ENCODE measurements around the gene IGFBP7.

Gene IGFBP7, protein sequence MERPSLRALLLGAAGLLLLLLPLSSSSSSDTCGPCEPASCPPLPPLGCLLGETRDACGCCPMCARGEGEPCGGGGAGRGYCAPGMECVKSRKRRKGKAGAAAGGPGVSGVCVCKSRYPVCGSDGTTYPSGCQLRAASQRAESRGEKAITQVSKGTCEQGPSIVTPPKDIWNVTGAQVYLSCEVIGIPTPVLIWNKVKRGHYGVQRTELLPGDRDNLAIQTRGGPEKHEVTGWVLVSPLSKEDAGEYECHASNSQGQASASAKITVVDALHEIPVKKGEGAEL

DNA sequence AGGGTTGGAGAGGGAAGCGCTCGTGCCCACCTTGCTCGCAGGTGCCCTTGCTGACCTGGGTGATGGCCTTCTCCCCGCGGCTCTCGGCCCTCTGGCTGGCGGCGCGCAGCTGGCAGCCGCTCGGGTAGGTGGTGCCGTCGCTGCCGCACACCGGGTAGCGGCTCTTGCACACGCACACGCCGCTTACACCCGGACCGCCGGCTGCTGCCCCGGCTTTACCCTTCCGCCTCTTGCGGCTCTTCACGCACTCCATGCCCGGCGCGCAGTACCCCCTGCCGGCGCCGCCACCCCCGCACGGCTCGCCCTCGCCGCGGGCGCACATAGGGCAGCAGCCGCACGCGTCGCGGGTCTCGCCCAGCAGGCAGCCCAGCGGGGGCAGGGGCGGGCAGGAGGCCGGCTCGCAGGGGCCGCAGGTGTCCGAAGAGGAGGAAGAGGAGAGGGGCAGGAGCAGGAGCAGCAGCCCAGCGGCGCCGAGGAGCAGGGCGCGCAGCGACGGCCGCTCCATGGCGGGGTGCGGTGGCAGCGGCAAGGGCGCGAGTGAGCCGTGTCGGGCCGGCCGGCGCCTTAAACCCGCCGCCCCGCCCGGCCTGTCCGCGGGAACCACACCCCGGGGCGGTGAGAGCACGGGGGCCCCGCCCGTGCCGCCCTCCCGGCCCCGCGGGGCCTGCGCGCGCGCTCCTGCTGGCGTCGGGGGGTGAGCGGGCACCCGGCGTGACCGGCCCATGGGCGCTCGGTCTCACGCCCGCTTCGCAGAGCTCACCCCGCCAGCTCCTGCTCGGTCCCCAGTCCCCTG, at the start of gene IGFBP7:
TSS of gene IGFBP7 (minus strand) at position 539 of the 793 bp plus-strand sequence. CDS start at position 505, 34 bp downstream.
- no peak for DNase-seq

DNA sequence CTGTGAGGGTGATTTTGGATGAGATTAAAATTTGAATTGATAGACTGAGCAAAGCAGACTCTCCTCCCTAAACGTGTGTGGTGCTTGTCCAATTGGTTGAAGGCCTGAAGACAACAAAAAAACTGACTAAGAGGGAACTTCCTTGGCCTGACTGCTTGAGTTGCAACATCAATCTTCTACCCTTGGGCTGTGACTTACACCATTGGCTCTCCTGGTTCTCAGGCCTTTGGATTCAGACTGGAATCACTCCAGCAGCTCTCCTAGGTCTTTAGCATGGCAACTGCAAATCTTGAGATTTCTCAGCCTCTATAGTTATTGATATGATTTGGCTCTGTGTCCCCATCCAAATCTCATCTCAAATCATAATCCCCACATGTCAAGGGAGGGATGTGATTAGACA, 49.7 kb upstream of the IGFBP7 start:
- no peak for DNase-seq

DNA sequence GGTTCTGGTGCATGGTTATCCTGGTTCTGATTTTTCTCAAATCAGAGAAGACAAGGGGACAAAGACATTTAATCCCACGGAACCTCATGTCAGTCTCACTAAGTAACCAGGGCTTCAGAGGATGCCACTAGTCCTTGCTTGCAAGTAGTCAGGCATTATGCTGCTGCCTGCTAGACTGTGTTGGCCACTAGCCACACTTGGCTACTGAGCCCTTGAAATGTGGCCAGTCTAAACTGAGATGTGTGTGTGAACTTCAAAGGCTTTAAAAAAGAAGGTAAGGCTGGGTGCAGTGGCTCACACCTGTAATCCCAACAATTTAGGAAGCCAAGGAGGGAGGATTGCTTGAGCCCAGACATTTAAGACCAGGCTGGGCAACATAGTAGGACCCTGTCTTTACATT, 48.6 kb upstream of the IGFBP7 start:
- no peak for DNase-seq

DNA sequence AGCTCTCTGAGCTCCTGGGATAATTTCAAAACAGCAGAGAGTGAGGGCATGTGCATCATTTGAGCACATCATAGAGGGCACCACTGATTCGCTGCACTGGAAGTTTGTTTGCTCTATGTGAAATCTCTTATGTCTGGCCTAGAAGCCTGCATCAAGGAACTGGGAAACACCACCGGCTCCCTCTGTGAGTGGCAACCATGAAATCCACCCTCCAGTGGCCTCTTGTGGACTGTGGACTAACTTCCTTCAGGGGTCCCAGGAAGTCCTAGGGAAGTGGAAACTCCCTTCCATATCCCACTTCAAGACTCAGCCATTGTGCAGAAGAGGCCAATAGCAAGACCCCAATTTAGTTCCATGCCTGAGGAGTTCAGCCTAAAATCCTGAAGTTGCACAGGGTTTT, 48.0 kb upstream of the IGFBP7 start:
- DNase-seq = no peak

DNA sequence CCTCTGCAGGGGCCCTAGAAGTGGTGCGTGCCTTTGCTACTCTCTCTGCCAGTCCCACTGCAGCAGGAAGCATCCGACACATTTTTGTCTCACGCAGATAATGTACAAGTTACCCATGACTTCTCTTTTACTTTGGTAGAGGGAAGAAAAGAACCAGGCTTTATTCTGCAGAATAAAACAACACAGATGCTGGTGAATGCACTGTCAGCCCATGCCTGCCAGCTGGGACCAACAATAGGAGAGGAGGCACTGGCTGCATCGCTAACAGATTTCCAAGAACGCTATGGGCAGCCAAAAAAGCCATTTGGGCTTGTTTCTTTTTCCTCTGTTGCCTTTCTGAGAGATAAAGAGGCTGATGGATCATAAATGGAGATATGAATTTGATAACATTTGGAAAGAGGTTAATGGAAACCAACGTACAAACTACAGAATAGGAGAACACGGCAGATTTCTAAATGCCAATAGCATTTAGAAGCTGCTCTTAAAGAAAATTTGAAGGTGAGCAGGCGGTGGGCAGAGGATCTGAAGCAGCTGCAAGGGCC, 47.5 kb upstream of the IGFBP7 start:
- DNase-seq = no peak

DNA sequence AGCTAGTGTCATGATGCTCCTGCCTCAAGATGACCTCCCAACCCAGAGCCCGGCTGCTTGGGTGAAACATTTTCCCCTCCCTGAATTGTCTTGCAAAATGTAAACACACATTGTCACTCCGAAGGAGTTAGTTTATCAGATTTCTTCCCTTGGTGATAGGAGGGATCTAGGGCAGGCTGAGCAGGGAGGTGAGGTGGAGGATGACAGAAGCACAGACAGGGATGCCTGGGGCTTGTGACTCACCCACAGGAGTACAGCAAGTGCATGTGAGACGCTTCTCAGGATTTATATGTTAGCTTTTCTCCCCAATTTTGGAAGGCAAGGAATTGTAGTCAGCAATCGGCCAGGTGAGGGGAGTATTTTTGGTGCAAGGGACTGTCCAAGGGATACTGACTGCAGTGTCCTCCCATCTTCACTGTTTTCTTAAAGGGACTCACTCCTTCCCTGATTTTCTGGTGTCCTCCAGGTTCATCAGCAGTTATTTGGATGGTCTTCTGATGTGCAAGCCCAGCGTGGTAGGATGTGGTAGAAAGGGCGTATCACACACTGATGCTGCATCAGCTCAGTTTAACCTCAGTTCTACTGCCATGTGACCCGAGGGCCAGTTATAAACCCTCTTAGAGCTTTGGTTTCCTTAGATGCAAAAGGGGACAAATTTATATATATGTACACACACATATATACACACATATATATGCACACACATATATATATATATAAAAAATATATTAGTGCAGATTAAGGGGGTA, 46.2 kb upstream of the IGFBP7 start:
- no peak for DNase-seq

DNA sequence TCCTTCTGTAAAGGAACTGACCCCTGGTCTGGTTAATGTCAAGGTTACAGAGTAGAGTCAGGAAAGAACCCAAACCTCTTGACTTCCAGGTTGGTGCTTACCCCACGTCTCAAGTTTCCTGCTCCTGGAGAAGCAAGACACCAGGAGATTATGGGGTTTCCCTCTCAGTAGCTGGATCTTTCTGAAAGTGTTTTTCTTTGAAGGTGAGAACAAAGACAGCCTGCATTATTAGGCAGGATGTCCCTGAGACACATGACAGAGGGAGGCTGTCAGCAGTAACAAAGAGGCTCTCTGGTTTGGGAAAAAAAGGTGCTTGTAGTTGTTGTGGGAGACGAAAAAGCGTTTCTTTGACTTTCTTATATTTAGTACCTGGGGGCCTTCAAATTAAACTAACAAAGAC, 44.7 kb upstream of the IGFBP7 start:
- DNase-seq = no peak

DNA sequence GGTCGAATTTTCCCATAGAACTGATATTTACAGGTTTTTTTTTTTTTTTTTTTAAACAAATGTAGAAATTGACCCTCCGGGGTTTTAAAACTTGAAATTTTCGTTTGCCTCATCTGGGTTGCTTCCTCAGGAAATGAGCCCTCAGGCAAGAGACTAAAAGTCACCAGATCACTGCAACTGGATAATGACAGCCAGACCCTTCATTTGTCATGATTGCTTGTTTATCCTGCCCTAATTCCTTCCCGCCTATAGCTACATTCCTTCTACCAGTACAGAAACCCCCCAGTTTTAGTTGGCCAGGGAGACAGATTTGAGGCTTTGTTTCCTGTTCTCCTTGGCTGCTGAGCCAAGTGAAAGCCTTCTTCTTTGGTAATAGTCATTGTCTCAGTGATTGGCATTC, 44.0 kb upstream of the IGFBP7 start:
- DNase-seq = no peak

DNA sequence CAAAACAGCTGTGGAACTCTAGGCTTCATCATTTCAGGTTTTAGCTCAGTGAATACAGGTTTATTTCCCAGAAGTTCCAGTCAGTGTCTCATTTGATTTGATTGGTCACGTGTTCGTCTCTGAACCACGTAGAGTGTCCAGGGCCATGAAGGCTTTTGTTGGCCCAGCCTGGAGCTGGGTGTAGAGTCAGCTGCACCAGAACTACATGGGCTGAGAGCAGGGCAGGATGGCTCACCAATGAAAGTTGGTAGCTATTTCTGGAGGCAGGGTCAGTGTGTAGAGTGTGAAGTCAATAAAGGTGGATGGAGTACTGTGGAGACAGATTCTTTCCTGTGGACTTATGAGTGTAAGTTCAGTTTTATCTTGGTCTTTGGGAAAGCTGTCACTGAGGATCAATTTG, 43.0 kb upstream of the IGFBP7 start:
- no peak for DNase-seq

DNA sequence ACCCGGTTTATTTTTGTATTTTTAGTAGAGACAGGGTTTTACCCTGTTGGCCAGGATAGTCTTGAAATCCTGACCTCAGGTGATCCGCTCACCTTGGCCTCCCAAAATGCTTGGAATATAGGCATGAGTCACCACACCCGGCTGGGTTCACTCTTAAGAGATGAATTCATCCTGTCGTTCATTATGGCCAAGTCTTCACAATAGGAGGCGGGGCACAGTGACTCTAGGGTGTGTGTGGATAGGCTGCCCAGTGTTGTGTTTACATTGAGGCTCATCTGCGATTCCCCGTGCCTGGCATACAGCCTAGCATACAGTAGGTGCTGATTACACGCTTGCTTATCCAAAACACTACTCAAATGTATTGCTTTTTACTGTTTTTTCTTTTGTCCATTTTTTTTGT, 41.3 kb upstream of the IGFBP7 start:
- no peak for DNase-seq

DNA sequence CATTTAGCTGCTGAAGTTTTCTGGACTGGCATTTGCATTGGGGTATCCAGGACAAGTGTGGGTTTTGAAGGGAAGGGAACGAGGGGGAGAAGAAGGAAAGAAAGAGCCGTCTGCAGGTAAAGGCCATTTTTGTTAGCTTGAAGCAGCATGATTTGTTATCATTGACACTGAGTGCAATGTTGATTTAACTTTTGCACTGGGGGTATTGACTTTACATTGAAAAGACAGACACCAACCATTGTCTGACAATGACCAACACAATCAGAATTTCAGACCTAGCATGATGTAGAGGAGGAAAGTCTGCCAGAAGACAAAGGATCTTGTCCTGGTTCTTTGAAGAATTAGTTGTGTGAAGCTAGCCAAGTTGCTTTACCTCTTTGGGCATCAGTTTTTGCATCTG, 39.6 kb upstream of the IGFBP7 start:
- DNase-seq = no peak

DNA sequence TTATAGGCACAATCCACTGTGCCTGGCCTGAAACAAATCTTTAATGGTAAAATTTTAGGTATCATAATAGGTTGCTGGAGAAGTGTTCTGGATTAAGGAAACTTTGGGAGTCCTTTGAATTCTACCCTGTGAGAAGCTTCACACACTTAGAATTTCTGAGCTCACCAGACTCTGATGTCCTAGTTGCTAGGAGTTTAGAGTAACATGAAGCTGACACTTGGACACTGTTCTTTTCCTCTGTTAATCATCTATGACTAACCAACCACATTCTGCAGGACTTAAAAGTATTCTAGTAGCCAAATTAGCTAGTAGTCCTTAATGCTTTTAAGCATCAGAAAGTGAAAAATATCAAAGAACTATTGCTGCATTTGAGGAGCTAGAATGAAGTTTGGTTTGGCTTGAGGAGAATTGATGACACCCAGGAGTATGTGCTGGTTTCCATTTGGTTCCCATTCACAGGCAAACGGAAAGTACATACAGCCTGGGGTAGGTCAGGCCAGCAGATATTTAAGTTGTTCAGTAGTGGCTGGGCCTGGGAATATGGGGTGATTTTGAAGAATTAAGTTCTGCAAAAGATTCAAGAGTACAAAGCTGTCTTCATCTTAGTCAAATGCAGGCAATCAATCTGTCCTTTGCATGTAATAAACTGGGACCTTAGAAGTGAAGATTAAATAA, 38.8 kb upstream of the IGFBP7 start:
- no peak for DNase-seq

DNA sequence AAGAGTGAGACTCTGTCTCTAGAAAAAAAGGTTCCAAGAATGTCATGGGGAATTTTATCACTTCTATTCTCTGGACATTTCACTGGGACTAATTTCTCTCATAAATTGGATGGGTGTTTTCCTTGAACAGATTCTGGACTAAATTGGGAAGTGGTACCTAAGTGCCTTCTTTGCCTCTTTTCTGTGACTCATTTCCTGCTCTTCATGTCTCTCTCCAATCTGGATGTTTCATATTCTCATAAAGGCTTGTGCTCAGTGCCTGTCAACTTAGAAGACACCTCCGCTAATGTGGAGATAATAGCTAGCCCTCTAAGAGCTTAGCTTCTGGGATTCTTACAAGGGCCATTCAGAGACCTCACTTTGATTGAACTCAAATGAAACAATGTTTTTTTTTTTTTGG, 38.0 kb upstream of the IGFBP7 start:
- no peak for DNase-seq

DNA sequence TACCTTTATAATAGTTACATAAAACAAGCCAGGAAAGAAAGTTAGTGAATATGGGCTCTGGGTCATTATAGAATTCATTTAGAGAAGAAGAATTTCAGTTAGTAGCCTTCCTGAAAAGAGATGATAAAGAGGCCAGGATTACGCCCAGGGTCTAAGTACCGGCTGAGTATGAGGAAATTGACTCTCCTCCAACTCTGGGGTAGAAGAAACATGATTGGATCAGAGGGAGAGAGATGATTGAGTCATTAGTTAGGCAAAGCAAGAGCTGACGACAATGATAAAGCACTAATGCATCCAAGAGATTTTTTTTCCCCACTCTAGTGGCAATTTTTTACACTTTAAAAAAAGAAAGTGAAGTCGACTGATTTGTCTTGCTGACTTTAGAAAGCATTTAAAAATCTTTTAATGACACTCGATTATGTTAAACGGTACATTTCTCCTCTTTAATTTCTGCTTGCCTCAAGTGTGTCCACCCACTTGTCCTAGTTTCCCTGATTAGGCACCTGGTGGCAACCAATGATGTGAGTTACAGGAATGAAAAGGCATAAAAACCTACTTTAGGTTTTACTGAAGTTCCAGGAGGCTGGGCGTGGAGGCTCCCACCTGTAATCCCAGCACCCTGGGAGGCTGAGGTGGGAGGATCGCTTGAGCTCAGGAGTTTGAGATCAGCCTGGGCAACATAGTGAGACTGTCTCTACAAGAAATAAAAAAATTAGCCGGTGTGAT, 37.3 kb upstream of the IGFBP7 start:
- DNase-seq = no peak

DNA sequence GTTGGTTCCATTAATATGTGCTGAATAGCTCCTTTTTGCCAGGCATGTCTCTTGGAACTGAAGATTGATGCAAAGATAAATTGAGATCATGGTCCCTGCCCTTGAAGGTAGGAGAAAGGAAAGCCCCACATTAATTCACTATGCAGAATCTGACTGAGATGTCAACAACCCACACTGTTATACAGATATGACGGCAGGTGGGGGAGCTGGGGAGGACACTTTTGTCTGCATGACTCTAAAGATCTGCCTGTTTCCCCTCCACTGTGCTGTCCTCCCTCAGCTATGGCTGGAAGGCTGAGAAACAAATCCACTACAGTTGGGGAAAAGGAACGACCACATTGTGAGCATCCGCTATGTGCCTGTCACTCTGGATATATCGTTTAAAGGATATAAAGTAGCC, 36.3 kb upstream of the IGFBP7 start:
- DNase-seq = no peak

DNA sequence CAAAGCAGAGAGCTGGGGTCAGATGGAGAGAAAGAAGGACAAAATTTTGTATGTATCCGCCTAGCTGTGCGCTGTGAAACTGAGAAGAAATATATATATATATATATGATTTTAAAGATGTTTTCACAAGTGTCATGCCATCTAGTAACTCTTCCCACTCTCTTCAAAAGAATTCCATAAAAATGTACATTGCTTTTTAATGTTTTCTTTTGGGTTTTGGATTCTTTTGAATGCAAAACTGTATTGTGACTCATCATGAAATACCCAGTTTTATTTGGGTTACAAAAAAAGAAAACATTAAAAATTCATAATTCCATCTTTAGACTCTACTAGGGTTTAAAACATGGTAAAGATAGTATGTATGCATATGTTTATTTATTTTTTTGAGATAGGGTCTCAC, 34.3 kb upstream of the IGFBP7 start:
- no peak for DNase-seq

DNA sequence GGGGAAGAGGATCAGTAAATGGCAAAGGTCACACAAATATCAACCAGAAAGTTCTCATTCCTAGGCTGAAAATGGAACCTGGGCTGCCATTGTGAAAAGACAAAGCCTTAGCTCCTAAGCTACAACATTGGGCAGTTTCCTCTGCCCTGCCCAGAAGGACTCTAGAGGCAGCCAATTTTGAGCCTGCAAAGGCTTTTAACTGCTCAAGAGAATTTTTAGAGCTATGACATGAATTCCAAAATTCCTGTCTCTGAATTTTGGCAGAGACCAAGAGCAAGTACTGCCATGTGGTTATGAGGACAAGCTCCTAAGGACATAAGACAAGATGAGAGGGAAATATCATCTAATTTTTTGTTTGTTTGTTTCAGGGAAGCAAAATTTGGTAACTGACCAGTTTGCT, 29.6 kb upstream of the IGFBP7 start:
- no peak for DNase-seq

DNA sequence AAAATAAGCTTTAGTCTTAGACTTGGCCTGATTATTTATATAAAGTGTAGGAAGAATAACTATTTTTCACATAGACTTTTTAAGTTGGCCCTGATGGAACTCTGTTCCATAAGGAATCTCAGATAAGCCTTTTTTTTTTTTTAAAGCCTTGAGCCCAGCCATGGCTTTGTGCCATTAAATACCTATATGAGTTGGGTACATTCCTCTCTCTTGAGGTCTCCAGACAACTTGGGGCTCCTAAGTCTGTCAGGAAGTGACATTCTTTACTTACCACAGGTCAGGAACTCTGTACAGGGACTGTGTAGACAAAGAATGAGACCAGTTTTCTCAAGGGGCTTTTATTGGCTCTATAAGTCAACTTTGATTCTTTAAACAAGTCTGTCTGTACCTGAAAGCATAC, 27.1 kb upstream of the IGFBP7 start:
- no peak for DNase-seq

DNA sequence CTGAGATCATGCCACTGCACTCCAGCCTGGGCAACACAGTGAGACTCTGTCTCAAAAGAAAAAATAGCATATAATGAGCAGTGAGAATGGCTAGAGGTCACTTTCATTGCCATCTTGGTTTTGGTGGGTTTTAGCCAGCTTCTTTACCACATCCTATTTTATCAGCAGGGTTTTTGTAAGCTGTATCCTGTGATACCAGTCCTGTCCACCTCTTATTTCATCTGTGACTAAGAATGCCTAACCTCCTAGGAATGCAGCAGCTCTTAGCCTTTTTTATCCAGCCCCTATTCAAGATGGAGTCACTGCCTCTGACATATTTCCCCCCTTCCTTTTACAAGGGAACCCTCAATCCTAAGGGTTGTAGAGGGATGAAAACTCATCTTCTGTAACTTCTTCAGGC, 26.1 kb upstream of the IGFBP7 start:
- no peak for DNase-seq

DNA sequence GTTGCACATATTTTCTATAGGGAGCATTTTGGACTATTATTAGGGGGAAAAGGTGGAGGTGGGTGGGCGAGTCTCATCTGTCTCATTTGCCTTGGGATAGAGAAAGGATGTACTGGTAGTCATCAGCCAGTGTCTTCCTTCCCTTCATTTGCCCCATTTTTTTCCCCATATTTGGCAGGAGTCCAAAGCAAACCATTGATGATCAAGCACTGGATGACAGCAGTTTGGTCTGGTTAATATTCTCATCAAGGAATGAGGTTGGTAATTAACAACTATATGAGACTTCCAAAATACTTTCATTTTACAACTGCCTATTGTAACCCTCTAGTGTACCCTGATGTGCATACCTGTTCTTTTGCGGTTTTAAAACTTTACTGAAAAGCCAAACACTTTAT, 22.6 kb upstream of the IGFBP7 start:
- no peak for DNase-seq

DNA sequence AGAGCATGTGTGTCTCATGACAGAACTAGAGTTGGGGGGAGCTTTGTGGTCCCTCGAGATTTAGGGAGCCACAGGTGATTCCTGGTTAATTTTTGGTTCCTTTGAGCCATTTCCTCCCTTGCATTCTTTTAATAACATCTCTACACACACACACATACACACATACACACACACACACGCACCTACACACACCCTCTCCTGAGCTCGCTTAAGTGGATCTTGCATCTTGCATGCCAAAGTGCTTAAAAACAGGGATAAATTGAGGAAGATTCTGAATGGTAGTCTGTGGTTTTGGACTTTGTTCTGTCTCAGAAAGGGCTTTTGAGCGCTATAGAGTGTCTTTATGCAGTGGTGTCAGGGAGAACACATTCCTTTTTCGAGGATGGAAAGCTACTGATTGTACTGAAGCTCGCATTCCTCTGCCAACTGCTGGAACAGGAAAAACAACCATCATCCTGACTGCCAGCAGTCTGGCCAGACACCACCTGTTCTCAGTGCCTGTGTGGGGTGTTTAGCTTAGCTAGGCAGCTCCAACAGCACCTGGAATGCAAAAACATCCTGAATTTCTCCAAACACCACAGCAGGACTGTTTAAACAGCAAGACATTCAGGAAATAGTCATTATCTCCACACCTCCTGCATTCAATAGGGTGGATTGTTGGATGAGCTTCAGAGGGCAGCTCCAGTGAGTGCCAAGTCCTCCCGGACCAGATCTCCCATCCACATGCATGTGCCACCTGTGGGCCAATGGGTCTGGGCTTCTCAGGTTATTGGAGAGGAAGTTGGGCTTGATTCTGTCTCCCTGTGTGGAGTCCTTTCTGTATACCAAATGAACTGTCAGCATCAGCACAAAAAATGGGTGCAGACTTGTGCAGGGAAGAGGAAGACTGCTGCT, 21.9 kb upstream of the IGFBP7 start:
- peak; percentile 57 for DNase-seq
